GM21619 (cell line): ENCODE measurements around the gene VPS13A.

Experiments used
- ATAC-seq: cut with Tn5 transposase; IDR thresholded peaks from one replicate; pipeline ENCODE4 v1.9.1; 2021; ENCODE audit not compliant: unreplicated experiment

The VPS13A gene

GRCh38 chr9:77454663-77455062 is 277.3 kb downstream of the VPS13A start:
- no peak for ATAC-seq

GRCh38 chr9:77455312-77455927 is 278.1 kb downstream of the VPS13A start:
- ATAC-seq = no peak

GRCh38 chr9:77456829-77457437 is 279.6 kb downstream of the VPS13A start:
- peak; percentile 85 for ATAC-seq

- ATAC-seq = peak; percentile 86
These were observed 280.7 kb downstream of the VPS13A start for GRCh38 chr9:77457916-77458592.

GRCh38 chr9:77460938-77461337 is 283.6 kb downstream of the VPS13A start:
- no peak for ATAC-seq

GRCh38 chr9:77462066-77462465 is 284.7 kb downstream of the VPS13A start:
- ATAC-seq = no peak

- ATAC-seq = no peak
These were observed 285.8 kb downstream of the VPS13A start for GRCh38 chr9:77463151-77463550.

- no peak for ATAC-seq
These were observed 287.3 kb downstream of the VPS13A start for GRCh38 chr9:77464661-77465060.

GRCh38 chr9:77469515-77470231 is 292.3 kb downstream of the VPS13A start:
- ATAC-seq = no peak
